ENCODE data around the gene BRMS1.

The BRMS1 gene

DNA sequence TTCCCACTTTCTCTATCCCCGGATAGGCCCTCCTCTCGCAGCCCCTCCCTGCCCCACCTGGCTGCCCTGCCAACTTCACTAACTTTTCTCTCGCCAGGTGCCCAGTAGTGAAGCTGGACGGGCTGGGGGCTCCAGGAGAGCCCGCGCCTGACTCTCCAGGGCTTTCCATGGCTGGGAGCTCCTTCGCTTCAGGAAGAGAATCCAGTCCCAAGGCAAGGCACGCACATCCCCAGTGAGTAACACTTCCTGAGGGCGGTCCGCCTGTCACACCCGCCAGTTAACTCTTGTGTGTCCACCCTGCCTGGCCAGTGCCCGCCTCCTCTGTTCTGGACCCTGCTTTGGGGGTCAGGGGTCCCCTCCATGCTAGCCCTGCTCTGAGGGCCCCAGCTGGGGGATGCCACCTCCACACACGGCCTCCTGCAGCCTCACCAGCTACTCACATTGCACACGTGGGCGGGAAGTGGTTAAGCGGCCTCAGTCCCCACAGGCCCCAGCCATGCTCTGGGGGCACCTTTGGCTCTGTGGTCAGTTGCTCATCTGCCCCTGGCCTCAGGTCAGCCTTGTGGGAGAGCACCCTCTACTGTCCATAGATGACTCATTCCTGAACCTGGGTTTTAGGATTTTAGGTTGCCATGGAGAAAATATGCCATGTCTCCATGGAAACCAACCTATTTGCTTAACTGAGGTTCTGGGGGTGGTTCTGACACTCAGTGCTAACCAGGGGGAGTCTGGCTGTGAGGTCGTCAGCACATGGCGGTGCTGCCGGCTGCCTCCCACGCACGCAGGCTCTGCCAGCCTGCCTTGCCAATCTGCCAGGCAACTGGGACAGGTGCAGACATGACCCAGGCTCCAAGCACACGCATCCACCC is 8.4 kb downstream of the BRMS1 start, which contains the start of gene RIN1:
TSS of gene RIN1 (minus strand) at position 201 of the 869 bp plus-strand sequence. CDS start at position 169, 32 bp downstream.
- no peak for DNase-seq

DNA sequence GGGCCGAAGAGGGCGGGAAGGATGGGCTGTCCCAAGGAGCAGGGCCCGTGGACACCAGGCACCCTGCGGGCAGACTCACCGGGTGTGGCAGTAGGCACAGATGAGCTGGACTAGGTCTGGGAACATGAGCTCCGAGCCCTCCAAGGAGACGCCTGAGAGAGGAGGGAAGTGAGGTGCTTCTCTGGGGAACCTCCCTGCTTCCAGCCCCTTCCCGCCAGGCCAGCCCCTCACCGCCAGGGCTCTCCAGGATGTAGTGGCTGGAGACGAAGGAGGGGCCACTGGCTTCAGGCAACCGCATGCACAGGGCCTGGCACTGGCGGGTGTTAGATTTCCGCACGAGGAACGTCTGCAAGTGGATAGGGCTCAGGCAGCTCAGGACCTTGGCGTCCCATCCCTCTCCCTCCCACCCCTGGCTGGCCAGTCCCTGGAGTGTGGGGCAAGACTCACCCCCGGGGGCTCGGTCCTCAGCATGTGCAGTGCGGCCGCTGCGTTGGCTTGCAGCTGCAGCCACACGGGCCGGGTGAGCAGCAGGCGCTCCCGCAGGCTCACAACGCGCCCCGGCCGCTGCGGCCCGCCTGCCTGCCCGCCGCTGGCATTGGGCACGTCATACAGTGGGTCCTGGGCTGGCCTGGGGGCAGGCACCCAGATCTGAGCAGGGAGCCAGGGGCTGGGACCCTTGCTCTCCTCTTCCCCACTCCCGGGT is 9.2 kb downstream of the BRMS1 start:
- no peak for DNase-seq

DNA sequence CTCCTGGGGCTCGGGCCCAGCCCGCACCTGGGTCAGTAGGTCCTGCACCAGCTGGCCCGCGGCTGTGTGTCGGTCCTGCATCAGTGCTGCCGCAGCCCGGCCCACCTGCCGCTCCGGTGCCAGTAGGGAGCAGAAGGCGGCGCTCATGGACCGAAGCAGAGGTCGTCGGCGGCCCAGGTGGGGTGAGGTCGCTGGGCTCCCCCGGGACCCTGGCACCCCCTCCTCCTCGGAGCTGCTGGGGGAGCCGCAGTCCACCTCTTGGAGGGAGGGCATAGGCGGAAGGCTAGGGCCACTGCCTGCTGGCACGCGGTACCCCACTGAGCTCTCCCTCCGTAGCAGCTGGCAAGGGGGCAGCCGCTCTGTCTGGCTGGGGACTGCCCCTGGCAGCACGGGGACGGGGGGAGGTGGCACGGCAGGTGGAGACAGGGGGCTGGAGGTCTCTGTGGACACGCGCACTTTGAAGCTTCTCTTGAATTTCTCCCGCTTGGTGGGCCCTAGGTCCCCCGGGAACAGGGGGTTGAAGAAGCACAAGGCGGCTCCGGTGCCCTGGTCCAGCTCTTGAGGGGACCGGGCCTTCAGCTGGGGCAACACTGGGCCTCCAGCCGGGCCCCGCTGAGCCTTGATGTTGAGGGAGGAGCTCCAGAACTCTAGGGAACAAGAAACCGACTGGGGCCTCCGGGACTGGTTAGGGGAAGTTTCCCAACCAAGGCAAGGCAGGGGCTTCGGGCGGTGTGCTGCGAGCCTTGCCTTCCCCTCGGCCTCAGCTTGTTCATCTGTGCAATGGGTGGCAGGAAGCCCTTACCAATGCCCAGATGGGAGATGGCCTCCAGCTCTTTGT is 10.1 kb downstream of the BRMS1 start:
- DNase-seq = no peak

DNA sequence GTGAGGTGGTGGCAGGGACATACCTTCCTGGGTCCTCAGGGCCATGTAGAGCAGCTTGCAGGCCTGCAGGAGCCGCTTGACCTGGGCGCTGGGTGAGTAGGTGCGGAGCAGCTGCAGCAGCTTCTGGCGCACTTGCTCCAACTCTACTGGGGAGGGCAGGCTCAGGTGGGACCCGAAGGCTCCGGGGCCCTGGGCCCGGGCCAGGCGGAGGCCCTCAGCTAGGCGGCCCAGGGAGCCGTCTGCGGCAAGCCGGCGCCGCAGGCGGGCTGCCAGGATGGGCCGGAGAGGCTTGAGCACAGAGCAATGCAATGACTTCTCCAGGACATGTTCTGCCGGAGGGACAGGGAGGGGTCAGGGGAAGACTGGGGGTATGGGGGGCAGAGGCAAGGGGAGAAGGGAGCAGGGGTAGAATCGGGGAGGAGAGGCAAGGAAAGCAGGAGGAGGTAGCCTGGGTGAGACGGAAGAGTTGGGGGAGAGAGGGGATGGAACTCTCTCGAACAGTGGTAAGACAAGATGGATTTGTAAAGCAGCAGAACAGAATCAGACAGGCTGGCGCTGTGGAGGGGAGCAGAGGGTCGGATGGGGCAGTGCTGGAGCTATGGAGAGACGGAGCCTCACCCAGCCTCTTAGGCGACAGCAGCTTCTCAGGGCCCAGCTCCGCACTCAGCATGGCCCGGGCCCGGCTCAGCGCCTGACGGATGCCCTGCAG is 10.9 kb downstream of the BRMS1 start:
- DNase-seq = no peak

DNA sequence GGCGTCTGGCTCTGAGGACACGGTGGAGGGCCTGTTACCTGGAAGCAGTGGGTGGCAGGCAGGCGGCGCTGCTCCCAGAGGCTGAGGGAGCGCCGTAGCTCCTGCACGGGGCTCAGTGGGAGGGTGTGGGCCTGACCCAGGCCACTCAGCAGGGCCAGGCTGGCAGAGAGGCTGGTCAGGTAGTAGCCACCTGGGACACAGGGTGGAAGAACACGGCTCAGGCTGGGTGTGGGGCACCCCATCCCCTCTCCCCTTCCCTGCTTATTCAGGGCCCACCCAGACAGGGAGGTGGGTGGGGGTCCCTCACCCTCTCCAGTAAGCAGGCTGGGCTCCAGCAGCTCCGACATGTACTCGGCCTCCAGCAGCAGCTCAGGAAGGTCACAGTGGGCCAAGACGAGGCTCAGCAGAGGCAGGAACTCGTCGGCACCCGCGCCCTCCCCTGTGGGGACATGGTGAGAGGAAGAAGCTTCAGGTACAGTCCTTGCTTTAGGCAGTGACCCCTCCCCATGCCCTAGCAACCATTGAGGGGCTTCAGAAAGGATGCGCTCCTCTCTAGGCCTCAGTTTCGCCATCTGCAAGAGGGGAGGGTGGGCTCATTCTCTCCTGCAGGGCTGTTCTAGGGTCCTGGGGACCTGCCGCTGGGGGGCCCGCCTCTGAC is 11.6 kb downstream of the BRMS1 start:
- DNase-seq = no peak

DNA sequence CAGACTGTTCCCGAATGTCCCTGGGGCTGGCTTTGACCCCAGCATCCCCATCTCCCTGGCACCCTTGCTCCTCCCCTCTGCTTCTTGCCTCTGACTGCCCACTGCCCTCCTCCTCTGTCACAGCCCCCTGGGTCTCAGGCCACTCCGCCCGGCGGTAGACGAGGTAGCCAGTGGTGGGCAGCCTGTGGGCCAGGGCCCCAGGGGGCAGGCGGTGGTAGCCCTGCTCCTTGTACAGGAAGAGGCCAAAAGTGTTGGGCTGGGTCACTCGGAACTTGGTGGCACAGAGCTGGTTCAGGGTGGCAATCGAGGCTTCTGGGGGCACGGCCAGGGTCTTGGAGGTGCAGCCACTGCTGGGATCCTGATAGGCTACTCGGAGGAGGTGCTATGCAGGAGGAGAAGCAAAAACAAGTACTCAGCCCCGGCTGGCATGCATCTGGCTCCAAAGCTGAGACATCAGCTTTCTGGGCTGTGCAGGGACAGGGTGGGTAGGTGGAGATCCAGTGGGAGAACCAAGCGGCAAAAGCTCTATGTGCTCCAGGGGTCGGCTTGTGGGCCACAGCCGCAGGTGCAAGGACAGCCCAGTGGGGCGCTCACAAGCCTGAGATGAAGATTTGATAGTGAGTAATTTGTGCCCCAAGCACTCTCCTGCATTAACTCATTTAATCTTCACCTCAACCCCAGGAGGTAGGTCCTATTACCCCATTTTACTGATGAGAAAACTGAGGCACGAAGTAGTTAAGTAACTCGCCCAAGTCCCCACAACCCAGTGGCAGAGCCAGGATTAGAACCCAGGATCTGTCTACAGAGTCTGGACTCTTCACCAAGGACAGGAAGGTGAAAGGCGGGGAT is 12.3 kb downstream of the BRMS1 start:
- no peak for DNase-seq

DNA sequence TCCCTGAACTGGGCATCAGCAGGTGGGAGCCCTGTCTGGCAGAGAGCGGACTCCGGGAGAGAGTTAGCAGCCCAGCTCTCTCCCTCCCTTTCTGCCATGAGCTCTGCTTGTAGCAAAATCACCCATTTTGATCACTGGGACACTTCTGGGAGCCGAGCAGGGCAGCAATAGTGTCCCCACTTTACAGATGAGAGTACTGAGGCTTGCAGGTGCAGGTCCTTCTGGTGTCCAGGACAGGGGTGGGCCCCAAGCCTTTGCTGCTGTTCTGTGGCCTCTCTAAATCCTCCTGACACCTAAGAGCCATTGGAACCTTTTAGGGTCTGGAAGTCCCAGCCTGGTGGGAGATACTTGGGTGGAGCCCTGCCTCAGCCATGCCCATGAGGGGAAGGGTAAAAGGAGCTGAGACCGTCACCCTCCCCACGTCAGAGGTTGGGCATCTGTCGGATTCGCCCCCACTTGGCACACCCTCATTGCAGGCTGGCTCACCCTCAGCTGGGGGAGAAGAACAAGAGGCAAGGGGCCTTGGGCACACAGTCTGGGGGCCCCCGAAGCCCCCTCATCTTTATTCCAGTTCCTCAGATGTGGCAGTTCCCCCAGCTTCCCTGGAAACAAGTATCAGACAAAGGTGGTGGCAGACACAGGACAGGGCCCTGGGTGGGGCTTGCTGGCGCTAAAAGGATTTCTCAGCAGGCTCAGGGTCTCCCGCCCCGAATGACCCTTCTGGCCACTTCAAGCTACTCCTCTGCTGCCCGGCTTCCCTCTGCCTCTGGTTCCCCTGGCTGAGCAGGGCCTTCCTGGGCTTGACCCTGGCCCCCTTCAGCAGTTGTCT is 13.1 kb downstream of the BRMS1 start:
- no peak for DNase-seq

DNA sequence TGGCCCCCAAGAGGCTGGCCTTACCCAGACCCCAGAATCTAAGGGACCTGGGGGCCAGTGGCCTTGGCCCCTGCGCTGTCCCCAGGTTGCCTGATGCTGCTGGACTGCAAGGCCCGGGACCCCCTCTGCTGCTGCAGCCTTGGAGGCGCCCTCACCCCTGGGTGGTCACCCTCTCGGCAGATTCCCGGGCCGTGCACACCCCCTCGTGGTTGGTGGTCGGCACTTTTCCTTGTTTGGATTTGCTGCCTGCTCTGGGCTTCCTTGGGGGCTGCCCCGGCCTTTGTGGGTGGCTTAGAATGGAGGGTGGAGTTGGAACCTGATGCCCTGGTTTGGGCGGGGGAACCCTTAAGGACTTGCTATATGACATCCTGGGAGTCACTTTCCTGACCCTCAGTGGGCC is 14.0 kb downstream of the BRMS1 start:
- no peak for DNase-seq

DNA sequence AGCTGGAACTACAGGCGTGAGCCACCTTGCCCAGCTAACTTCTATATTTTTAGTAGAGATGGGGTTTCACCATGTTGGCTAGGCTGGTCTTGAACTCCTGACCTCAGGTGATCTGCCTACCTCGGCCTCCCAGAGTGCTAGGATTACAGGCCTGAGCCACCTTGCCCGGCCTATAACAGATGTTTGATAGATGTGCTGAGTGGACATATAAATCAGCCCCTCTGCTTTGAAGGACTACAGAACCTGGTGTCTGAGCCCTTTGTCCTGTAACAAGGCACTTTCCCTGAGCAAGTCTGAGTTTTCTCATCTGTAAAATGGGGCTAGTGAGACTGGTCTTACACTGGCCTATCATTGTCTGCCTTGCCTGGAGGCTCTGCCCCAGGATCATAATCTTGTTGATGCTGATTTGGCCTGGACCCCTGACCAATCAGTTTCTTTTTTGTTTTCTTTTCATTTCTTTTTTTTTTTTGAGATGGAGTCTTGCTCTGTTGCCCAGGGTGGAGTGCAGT is 15.7 kb downstream of the BRMS1 start:
- DNase-seq = no peak

DNA sequence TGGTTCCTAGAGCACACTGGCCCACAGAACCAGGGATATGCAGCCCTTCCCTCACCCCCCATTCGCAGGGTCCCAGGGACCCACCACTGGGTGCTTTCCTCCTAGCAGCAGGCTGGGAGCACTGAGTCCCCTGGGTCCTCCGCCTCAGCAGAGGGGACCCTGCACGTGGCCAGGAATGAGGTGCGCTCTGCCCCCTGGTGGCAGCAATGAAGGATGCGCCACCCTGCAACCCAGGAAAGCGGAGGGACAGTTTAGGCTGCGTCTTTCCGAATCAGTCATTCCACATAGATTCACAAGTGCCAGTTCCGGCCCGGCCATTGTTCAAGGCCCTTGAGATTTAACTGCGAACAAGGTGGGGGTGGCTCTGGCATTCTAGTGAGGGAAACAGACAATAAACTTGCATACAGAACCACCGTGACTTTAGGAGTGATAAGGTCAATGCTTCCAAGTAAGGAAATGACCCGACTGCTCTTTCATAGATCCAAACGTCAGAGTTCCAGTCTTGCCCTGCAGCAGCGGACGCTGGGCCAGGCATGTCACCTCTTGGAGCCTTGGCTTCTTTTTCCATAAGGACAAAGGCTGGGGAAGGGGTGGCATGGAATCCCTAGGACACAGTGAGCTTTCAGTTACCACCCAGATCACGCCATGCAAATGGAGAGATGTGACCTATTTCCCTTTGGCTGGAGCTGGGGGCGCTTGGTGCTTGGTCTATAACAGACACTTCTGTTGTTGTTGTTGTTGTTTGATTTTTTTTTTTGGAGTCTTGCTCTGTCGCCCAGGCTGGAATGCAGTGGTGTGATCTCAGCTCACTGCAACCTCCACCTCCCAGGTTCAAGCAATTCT is 16.4 kb downstream of the BRMS1 start:
- DNase-seq = peak; percentile 72

DNA sequence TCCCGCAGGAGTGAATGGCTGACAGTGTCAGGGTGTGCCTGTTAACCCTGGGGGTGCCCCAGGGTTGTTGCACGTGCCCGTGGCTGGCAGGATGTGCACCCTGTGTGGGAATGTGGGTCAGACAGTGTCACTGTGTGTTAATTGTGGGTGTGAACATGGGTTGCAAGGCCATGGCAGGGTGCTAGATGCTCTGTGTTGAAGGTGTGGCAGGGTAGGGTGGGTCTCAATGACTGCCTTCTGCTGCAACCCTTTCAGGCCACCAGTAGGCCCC is 16.9 kb downstream of the BRMS1 start:
- no peak for DNase-seq

DNA sequence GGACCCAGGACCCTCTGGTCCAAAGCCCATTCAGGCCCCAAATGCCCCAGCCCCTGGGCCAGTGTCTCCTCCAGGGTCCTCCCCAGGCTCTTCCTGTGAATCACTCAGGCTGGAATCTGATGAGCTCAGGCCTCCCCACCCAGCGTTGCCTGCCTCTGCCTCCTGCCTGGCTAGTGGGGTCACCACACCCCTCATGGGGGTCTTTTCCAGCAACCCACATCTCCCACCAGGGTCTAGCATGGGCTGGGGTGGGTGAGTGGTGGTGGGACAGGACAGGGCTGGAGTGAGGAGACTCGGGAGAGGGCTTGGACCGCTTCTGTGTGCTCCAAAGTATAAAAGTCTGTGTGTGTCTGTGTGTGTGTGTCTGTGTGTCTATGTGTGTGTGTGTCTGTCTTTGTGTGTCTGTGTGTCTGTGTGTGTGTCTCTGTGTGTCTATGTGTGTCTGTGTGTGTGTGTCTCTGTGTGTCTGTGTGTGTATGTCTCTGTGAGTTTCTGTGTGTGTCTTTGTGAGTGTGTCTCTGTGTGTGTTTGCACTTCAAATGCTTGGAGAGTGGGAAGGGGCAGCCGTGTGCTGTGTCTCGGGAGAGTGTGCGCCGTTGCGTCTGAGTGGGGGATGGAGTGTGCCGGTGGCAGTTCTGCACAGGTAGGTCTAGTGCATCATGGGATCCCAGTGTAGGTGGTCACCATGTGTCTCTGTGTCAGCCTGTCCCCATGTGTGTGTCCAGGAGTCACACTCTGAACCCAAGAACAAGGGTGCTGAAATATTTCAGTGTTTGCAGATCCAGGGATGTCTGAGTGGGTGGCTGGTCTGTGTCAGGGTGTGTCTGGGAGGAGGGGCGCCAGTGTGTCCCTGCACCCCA is 17.5 kb downstream of the BRMS1 start:
- no peak for DNase-seq

DNA sequence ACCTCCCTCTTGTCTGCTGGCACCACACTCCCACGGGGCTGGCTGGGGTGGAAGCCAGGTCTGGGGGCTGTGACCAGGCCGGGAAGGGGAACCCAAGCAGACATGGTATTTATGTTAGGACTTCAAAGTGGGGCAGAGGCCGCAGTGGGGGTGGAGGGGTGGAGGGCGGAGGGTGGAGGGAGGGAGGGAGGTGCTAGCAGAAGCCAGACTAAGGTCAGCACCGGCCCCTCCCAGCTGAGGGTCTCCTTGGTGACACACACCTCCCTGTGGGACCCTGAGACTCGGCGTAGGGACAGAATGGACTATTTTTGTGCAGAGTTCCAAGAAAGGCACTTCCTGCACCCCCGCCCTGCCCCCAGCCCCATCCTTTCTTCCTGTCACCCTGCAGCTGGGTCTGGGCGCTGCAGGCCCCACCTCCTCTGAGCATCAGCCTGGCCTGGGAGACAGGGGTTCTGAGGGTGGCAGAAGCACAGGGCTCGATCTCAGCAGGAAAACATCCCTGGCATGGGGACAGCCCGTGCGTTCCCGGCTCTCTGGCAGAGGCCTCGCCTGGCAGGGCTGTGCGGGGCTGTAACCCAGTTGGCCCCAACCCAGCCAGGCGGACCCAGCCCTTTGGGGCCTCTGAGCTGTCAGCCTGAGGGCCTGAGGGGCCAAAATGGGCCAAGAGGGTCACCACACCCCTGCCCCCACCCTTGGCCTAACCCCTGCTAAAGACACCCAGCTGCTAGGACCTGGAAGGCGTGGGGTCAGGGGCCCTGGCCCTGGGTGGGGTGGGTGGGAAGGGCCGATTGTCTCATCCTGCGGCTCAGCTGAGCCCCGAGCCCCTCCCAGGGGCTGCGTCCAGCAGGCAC is 18.4 kb downstream of the BRMS1 start:
- no peak for DNase-seq

DNA sequence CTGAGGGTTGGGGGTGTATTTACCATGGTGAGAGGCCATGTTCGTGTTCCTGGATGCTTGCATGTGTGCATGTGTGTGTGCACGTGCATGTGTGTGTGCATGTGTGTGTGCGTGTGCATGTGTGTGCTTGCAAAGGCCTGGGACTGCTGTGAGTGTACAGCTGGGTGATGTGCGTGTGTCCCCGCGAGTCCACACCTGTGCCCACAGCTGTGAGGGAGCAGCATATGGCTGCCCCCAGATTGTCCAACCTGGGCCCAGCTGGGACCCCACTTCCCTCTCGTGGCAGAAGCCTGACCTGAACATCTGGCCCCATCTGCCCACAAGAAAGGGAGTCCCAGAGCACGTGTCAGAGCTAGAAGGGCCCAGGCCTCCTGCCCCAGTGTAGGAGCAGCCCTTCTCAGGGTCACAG is 19.6 kb downstream of the BRMS1 start:
- no peak for DNase-seq

DNA sequence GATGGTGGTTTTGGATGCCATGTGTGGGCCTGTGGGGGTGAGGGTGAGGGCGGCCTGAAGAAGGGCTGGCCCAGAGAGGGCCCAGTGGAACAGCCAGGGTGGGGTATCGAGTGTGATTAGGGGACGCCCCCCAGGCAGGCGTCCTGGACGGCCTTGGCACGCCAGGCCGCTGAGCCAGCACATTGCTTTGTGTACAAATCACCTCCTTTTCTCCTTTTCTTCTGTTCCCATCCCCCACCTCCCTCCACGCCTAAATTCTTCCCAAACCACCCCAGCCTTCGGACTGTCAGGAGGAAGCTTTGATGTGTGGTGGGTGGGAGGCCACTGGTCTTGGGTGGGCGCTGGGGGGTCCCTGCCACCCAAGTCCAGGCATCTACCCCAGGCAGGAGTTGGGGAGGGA is 20.2 kb downstream of the BRMS1 start:
- DNase-seq = no peak

DNA sequence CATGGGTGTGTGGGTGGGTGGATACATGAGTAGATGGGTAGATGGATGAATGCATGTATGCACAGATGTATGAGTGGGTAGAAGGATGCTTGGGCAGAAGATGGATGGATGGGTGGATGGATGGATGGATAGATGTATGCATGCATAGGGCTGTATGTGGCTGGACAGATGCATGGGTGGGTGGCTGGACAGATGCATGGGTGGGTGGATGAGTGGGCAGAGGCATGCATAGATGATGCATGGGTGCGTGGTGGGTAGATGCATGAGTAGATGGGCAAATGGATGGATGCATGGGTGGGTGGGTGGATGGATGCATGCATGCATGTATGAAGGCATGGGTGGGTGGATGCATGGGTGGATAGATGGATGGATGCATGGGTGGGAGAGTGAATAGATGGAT is 21.2 kb downstream of the BRMS1 start:
- DNase-seq = no peak

DNA sequence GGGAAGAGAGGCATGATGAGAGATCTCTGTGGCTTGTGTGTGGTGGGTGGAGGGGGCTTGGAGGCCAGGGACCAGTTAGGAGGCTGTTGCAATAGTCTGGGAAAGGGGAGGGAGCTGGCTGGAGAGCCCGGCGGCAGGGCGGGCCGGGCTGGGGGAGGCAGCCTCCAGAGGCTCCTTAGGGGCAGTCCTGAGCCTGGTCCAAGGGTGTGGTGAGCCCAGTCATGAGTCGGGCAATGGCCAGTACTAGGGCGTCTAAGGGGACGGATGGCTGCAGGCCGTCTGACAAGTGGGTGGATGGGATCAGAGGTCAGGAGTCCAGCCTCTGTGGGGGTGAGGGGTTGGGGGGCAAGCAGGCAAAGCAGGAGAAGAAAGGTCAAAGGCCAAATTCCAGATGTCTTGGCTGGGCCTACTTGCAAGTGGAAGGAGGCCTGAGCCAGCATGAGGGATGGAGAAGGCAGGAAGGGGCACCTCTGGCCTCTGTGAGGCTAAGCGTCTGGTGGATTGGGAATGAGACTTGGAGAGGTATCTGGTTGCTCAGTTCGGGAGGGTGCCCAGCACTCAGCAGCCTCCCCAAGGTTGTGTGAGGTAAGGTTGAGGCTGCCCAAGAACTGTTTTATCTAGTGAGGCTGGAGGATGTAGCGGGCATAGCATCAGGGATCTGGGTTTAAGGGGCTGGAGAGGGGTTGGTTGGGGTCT is 22.0 kb downstream of the BRMS1 start:
- no peak for DNase-seq

Data from NCI-H2107 (cell line).